Measurements from ENCODE around the gene ACADL. TPM values are rescaled to one million over a fixed set of nuclear protein-coding genes. Genes with fewer than 3 reads are reported as not detected.

ACADL gene
- total and polyA plus RNA-seq, 2 of the 8 experiments (the other 6 are each of a cell fraction or from before 2014, with no cell fraction given) = 0.11 to 0.34 TPM

DNA sequence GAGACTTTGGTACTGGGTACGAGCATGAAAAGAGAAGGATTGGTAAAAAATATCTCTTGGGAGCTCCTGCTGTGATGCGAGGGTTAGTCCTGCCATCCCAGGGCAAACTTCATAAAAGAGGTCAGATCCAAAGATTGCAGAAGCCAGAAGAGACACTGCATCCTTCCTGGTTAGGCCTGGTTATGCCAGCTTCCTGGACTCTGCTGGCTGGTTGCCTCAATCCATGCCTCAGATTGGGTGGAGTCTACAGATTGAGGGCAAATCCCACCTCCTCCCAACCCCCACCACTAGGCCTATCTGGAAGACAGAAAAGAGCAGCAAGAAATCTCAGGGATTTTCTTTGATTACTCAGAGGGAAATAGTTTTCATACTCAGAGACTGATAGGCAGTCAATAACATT, 5.3 kb upstream of the ACADL start (continued):
- TF ChIP-seq CHD7 (IDR thresholded peaks at IDR 0.05; ENCODE audit: insufficient replicate concordance, low read length) (no peak), NANOG (IDR thresholded peaks at IDR 0.05; ENCODE audit: insufficient read depth, low read depth, low read length, poor library complexity, severe bottlenecking) (no peak), RFX5 (IDR thresholded peaks at IDR 0.05; ENCODE audit: borderline replicate concordance, low read depth, low read length) (no peak)

Data from H1 (cell line).